OCI-LY7 (cell line): Measurements from ENCODE around the gene ADPRHL1.

ENCODE experiments used
- EZH2phosphoT487 ChIP-seq: fragments of 200-600 bp; sonication (generic); IDR thresholded peaks from 2 replicates; pipeline ENCODE4 v1.6.1; 2018; ENCODE audit warnings: low read depth, borderline replicate concordance, mild to moderate bottlenecking, mixed run types, antibody characterized with exemption, low read length, moderate library complexity, mixed read lengths
- TF ChIP-seq, protein P1 (sequence below): fragments of 200-600 bp; sonication (generic); conservative IDR thresholded peaks from 2 replicates; pipeline ENCODE4 v1.5.1; 2014; ENCODE audit warnings: mild to moderate bottlenecking, antibody characterized with exemption, low read length, moderate library complexity, mixed read lengths

DNA sequence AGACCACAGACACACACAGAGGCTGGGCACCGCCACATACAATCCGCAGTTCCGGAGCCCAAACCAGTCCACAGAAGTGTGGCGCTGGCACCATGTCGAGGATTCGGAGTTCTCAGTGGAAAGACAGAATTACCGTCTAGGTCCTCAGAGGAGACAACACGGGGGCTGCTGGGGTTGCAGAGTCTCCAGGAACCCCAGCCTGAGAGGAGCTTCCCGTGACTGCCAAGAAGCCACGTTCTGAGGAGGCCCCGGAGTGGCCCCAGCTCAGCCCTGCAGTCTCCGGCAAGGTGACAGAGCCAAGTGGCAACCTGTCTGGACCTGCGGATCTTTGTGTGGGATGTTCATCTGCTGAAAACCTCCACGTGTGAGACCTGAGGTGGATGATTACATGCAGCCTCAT lies 7.3 kb upstream of the ADPRHL1 start:
- no peak for TF ChIP-seq EZH2phosphoT487
- TF ChIP-seq, protein P1, sequence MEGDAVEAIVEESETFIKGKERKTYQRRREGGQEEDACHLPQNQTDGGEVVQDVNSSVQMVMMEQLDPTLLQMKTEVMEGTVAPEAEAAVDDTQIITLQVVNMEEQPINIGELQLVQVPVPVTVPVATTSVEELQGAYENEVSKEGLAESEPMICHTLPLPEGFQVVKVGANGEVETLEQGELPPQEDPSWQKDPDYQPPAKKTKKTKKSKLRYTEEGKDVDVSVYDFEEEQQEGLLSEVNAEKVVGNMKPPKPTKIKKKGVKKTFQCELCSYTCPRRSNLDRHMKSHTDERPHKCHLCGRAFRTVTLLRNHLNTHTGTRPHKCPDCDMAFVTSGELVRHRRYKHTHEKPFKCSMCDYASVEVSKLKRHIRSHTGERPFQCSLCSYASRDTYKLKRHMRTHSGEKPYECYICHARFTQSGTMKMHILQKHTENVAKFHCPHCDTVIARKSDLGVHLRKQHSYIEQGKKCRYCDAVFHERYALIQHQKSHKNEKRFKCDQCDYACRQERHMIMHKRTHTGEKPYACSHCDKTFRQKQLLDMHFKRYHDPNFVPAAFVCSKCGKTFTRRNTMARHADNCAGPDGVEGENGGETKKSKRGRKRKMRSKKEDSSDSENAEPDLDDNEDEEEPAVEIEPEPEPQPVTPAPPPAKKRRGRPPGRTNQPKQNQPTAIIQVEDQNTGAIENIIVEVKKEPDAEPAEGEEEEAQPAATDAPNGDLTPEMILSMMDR = no peak
